Stimulated activated CD8-positive, alpha-beta memory T cell treated with anti-CD3 and anti-CD28 coated beads, Interleukin-15, amount 100 ng/mL, for 24 hours (primary cell): Measurements from ENCODE around the gene LARP4B.

Experiments used
- DNase-seq: peaks from one replicate; pipeline ENCODE4 v3.0.0-alpha.2; 2020; ENCODE audit warnings: low read depth

LARP4B gene

GRCh38 chr10:924524-924859 is 7.0 kb downstream of the LARP4B start:
- DNase-seq, result no peak

GRCh38 chr10:923844-924523 is 7.5 kb downstream of the LARP4B start:
- DNase-seq, result no peak

GRCh38 chr10:921471-922414 is 9.8 kb downstream of the LARP4B start:
- no peak for DNase-seq

GRCh38 chr10:920450-920849 is 11.1 kb downstream of the LARP4B start:
- no peak for DNase-seq

GRCh38 chr10:919481-919880 is 12.0 kb downstream of the LARP4B start:
- DNase-seq, result no peak

DNA sequence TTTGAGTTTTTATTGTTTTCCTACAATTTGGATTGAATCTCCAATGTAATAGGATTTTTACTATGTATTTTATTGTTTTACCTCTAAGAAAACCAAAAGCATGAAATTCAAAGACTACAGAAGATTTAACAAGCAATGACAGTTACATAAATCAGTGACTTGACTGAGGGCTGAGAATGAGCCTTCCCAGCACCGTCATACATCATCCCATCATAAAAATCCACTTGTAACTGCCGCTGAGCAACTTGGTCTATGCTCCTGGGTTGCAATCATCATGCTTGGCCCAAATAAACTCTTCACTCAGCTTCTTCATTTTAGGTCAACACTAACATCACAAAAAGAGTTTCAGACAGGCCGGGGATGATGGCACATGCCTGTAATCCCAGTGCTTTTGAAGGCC is 13.5 kb downstream of the LARP4B start:
- DNase-seq, result no peak

DNA sequence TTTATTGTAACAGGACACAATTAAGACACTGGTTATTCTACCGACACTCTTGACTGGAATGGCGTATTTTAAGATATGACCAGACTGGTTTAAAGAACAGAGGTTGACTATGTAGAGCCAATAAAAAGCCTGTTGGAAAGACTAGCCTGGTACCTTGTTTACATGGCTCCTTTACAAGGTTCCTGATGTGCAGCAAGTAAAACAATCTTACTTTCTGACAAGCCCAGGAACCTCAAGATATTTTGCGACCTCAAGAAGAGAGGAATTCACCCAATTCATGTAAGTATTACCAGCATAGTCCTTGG is 14.1 kb downstream of the LARP4B start:
- no peak for DNase-seq

DNA sequence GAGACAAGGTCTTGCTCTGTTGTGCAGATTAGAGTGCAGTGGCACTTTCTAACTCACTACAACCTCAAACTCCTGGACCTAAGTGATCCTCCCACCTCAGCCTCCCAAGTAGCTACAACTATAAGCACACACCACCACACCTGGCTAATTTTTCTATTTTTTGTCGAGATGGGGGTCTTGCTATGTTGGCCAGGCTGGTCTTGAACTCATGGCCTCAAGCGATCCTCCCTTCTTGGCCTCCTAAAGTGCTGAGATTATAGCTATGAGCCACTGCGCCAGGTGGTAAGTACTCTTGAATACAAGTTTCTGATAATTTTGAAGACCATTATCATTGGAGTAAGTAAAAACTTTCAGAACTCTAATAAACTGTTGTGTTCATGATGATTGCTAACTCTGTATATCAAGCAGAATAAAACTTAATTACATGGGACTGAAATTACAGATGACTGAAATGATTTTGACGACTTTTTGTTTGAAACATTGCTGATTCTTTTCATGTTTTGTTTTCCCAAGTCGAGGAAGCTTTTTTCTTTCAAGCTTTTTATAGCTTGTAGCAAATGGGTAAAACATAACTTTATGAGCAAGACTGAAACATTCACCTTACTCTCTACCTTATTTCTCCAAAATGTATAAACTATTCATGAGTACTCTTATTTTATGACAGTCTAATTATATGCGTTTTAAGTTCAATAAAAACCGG is 14.6 kb downstream of the LARP4B start:
- DNase-seq, result no peak

DNA sequence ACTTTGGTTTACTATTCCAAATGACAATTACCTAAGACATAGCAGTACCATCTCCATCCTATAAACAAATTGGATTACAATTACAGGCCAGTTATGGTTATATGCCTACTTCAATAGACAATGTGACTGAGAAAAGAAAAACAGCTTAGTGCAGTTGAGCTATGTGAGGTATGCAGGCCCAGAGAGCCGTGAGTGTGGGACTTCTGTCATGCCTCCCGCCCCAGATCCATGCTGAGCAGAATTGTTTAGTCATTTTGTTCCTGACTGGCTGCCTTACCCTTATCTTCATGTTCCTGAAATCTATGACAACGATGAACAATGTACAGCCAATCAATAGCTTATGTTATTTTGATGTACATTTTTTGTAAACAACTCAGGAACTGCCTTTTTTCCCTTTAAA is 21.7 kb downstream of the LARP4B start:
- no peak for DNase-seq

GRCh38 chr10:905972-906371 is 25.5 kb downstream of the LARP4B start:
- DNase-seq, result no peak

- no peak for DNase-seq
Observed at GRCh38 chr10:905503-905902, 26.0 kb downstream of the LARP4B start.

GRCh38 chr10:904403-904802 is 27.1 kb downstream of the LARP4B start:
- no peak for DNase-seq

DNA sequence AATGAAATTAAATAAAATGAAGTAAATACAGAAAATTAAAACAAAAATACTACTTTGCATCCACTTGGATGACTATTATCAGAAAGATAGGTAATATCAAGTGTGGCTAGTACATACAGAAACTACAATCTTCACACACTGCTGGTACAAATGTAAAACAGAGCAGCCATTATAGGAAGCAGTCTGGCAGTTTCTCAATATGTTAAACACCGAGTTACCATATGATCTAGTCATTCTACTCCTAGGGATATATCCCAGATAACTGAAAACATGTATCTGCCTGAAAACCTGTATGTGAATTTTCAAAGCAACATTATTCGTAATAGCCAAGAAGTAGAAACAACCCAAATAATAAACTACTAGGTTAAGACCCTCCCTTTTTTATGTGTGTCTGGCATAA is 33.4 kb downstream of the LARP4B start:
- no peak for DNase-seq

- no peak for DNase-seq
Observed at GRCh38 chr10:896982-897381, 34.5 kb downstream of the LARP4B start.

DNA sequence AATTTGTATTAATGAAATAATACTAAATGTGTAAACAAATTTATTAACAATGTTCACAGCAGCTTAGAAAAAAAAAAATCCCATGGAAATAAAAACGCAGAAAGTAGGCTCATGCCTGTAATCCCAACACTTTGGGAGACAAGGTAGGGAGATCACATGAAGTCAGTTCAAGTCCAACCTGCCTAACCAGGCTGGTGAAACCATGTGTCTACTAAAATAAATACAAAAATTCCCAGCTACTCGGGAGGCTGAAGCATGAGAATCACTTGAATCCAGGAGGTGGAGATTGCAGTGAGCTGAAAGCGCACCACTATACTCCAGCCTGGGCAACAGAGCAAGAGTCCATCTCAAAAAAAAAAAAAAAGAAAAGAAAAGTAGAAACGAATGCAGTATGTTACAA is 36.2 kb downstream of the LARP4B start:
- DNase-seq, result no peak

DNA sequence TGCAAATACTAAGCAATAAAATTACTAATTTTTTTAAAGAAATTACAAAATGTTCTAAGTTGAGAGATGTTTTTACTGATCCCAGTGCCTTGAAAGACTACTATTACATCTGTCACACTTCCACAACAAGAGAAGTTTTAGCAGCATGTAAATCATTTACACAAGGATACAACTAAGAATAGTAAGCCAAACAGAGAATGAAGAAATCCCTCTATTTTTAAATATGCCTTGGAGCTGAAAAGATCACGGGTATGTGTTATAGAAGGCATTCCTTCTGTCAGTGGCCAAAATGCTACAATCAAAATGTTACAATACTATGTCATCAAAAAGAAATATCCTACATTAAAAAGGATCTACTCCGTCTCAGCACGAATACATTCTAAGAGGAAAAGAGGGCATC is 52.6 kb downstream of the LARP4B start:
- DNase-seq, result no peak

DNA sequence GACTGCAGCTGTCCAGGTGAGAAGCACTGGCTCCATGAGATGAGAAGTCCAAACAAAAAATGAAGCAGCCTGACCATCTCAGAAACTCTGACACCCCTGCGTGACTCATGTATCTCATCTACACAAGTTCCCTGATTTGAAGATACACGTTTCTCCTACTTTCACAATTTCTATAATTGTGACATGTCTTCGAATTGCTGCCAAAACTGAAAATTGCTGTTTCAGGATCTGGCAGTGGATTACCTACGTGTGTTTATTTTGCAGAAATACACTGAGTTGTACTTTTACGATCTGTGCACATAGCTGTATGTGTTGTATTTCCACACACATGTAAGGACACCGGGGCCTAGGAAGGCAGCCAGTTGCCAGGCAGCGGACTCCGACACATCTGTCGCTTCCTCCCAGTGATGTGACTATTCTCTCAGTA is 53.2 kb downstream of the LARP4B start:
- no peak for DNase-seq

DNA sequence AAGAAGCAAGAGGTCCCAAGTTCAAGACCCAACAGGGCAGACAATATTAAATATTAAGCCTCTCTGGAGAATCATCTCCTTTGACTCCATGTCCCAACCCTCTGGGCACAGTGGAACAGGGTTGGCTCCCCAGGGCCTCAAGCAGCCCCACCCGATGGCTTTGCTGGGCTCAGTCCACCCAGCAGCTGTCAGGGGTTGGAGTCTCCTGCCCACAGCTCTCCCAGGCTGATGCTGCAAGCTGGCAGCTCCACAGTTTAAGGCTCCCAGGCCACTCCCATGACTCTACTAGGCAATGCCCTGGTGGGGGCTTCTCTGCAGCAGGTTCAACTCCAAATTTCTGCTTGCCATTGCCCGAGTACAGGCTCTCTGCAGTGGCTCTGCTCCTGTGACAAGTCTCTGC is 55.1 kb downstream of the LARP4B start:
- DNase-seq, result no peak

GRCh38 chr10:873020-873419 is 58.5 kb downstream of the LARP4B start:
- DNase-seq, result no peak

- DNase-seq, result no peak
Observed at GRCh38 chr10:871951-872403, 59.5 kb downstream of the LARP4B start.

DNA sequence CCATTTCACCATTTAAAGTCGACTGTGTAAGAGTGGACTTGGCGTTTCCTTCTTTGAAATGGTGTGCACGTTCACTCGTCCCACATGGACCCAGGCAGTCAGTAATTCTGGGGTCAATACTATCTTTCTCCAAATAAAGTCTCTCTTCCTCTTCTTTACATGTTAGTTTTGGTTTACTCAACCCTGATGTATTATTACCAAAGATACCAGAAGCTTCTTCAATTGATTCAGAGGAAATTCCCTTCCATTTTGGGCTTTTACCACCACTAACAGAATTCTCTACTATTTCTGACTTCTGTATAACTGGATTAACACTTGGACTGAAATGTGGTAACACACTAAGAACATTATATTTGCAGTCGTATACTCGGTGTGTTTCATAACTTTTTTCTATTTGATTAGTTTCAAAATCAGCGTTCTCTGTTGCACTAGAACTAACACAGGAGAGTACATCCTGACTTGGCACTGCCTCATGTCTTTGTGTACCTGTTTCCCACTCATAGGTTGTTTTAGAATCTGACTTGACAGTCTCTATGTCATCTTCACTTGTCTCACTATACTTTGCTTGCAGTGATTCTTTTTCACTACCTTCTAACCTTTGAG is 60.8 kb downstream of the LARP4B start:
- no peak for DNase-seq

- DNase-seq, result no peak
Observed at GRCh38 chr10:869171-869570, 62.3 kb downstream of the LARP4B start.

- DNase-seq, result no peak
Observed at GRCh38 chr10:867807-868206, 63.7 kb downstream of the LARP4B start.
